ENCODE measurements around the gene DNAH11. TPM values are rescaled to one million over a fixed set of nuclear protein-coding genes. Genes with fewer than 3 reads are reported as not detected.
A peak's percentile ranks its signal among the peaks of the same experiment; 100 is the strongest.
"Not testable (repeated sequence)": the region's sequence is repeated elsewhere in the genome, so short reads cannot be mapped to it uniquely, and the experiment has no call there.

Gene DNAH11
- total RNA-seq, 1 donor from 2014 or later = under 0.01 TPM

DNA sequence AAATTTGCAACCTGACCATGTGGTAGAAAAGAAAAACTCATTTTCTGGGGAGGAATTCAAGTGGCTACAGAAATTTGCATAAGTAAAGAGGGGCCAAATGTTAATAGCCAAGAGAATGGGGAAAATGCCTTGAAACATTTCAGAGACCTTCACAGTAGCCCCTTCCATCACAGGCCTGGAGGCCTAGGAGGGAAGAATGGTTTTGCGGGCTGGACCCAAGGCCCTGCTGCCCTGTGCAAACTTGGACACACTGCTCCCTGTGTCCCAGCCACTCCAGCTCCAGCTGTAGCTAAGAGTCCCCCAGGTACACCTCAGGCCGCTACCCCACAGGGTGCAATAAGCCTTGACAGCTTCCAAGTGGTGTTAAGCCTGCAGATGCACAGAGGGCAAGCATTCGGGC is 16.4 kb upstream of the DNAH11 start:
- H3K27me3 ChIP-seq (ENCODE audit: control insufficient read depth in 3 of 3, insufficient read depth in 3 of 3, low read length in 3 of 3) = no peaks in the 10 kb centered on the region
- H3K9ac ChIP-seq (ENCODE audit: low read depth in 1 of 3, low read length in 3 of 3) = no peak overlapping the region
- H3K4me1 ChIP-seq (ENCODE audit: control insufficient read depth in 3 of 3, insufficient read depth in 3 of 3, low read length in 3 of 3) = no peaks in the 10 kb centered on the region
- no peaks in the 10 kb centered on the region for H3K9me3 ChIP-seq (ENCODE audit: control insufficient read depth in 3 of 3, low read length in 3 of 3)
- no peaks in the 10 kb centered on the region for H3K36me3 ChIP-seq (ENCODE audit: control insufficient read depth in 3 of 3, insufficient read depth in 3 of 3, low read length in 3 of 3)
- no peak overlapping the region for H3K27ac ChIP-seq (ENCODE audit: low read depth, low read length)
- H3K4me3 ChIP-seq (ENCODE audit: low read length in 3 of 3) = no peak overlapping the region

DNA sequence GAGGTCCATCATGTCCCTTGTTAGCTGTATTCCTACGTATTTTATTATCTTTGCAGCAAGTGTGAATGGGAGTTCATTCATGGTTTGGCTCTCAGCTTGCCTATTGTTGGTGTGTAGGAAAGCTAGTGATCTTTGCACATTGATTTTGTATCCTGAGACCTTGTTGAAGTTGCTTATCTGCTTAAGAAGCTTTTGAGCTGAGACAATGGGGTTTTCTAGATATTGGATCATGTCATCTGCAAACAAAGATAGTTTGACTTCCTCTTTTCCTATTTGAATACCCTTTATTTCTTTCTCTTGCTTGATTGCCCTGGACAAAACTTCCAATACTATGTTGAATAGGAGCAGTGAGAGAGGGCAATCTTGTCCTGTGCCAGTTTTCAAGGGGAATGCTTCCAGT is 10.4 kb upstream of the DNAH11 start:
- H3K9me3 ChIP-seq (ENCODE audit: control insufficient read depth in 3 of 3, low read length in 3 of 3); H3K36me3 ChIP-seq (ENCODE audit: control insufficient read depth in 3 of 3, insufficient read depth in 3 of 3, low read length in 3 of 3); H3K27ac ChIP-seq (ENCODE audit: low read depth, low read length); H3K27me3 ChIP-seq (ENCODE audit: control insufficient read depth in 3 of 3, insufficient read depth in 3 of 3, low read length in 3 of 3); H3K4me1 ChIP-seq (ENCODE audit: control insufficient read depth in 3 of 3, insufficient read depth in 3 of 3, low read length in 3 of 3); H3K9ac ChIP-seq (ENCODE audit: low read depth in 1 of 3, low read length in 3 of 3); H3K4me3 ChIP-seq (ENCODE audit: low read length in 3 of 3): not testable (repeated sequence)

DNA sequence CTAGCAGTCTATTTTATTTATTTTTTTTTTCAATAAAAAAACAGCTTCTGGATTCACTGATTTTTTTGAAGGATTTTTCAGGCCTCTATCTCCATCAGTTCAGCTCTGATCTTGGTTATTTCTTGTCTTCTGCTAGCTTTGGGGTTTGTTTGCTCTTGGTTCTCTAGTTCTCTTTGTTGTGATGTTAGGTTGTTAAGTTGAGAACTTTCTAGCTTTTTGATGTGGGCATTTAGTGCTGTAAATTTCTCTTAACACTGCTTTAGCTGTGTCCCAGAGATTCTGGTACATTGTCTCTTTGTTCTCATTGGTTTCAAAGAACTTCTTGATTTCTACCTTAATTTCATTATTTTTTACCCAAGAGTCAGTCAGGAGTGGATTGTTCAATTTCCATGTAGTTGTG is 9.2 kb upstream of the DNAH11 start:
- not testable (repeated sequence) for H3K4me3 ChIP-seq (ENCODE audit: low read length in 3 of 3); H3K9me3 ChIP-seq (ENCODE audit: control insufficient read depth in 3 of 3, low read length in 3 of 3); H3K36me3 ChIP-seq (ENCODE audit: control insufficient read depth in 3 of 3, insufficient read depth in 3 of 3, low read length in 3 of 3); H3K27me3 ChIP-seq (ENCODE audit: control insufficient read depth in 3 of 3, insufficient read depth in 3 of 3, low read length in 3 of 3); H3K4me1 ChIP-seq (ENCODE audit: control insufficient read depth in 3 of 3, insufficient read depth in 3 of 3, low read length in 3 of 3); H3K27ac ChIP-seq (ENCODE audit: low read depth, low read length); H3K9ac ChIP-seq (ENCODE audit: low read depth in 1 of 3, low read length in 3 of 3)

DNA sequence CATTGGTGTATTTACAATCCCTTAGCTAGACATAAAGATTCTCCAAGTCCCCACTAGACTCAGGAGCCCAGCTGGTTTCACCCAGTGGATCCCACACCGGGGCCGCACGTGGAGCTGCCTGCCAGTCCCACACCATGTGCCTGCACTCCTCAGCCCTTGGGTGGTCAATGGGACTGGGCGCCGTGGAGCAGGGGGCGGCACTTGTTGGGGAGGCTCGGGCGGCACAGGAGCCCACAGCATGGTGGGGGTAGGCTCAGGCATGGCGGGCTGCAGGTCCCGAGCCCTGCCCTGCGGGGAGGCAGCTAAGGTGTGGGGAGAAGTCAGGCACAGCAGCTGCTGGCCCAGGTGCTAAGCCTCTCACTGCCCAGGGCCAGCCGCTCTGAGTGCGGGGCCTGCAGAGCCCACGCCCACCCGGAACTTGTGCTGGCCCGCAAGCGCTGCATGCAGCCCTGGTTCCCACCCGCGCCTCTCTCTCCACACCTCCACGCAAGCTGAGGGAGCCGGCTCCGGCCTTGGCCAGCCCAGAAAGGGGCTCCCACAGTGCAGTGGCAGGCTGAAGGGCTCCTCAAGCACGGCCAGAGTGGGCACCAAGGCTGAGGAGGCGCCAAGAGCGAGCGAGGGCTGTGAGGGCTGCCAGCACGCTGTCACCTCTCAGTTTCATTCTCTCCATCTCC is 6.3 kb upstream of the DNAH11 start:
- not testable (repeated sequence) for H3K27ac ChIP-seq (ENCODE audit: low read depth, low read length); H3K4me1 ChIP-seq (ENCODE audit: control insufficient read depth in 3 of 3, insufficient read depth in 3 of 3, low read length in 3 of 3); H3K4me3 ChIP-seq (ENCODE audit: low read length in 3 of 3); H3K36me3 ChIP-seq (ENCODE audit: control insufficient read depth in 3 of 3, insufficient read depth in 3 of 3, low read length in 3 of 3); H3K9ac ChIP-seq (ENCODE audit: low read depth in 1 of 3, low read length in 3 of 3); H3K9me3 ChIP-seq (ENCODE audit: control insufficient read depth in 3 of 3, low read length in 3 of 3); H3K27me3 ChIP-seq (ENCODE audit: control insufficient read depth in 3 of 3, insufficient read depth in 3 of 3, low read length in 3 of 3)

DNA sequence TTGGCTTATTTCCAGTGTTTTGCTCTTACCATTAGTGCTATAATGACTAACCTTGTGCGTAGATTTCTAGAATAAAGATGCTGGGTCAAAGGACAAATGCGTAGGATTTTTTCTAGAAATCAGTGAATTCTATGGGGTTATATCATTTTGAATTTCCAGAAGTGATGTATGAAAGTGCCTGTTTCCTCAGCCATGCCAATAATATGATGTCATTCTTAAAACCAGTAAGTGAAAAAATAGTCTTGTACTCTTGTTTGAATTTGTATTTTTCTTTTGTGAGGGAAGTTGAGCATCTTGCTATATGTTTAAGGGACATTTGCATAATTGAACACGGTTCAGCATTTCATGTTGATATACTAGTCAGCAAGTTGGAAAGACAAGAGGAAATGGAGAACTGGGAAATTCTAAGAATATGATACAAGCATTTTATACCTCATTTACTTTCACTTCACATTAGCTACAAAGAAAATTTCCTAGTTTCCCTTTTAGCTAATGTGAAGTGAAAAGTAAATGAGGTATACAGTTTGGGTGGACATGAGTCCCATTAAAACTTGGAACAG is 3.8 kb upstream of the DNAH11 start:
- H3K27me3 ChIP-seq (ENCODE audit: control insufficient read depth in 3 of 3, insufficient read depth in 3 of 3, low read length in 3 of 3) = peaks cover 19 to 23% (median 20%) of the 10 kb centered on the region in 3 donors

DNA sequence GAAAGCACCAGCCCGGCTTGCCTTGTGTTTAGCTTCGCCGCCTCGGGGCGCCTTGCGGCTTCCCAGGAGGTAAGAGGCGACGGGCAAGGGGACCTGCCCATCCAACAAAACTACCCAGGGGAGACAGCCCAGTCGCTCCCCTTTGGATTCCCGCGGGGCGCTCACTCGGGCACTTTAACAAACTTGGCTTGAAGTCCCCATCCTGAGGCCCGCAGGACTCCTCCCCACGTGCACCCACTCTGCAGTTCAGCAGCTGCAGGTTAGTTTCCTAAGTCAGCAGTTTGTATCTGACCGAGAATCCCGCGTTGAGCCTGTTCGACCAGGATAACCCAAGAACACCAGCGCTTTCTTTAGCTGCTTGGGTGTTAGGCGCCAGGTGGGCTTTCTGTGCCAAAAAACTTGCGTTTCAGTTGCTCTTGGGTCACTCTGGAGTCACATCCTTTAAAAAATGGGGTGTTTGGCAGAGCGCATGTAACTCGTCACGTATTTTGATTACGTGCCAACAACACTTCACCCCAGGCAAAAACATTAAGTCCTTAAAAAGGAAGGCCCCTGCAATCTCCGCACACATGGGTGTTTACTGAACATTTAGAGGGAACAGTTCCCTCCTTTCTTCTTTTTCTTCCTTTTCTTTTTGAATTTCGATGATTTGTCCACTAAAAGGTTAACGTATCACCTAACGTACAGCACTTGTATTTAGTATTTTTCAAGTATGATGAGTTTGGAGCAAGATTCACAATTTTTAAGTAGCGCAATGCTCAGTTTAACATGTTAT is 876 bp downstream of the DNAH11 start:
- Histone ChIP-seq H3K9me3 (ENCODE audit: control insufficient read depth in 3 of 3, low read length in 3 of 3) (no peaks in the 10 kb centered on the region), H3K4me1 (ENCODE audit: control insufficient read depth in 3 of 3, insufficient read depth in 3 of 3, low read length in 3 of 3) (peaks cover 12 to 15% (median 14%) of the 10 kb centered on the region in 3 donors), H3K4me3 (ENCODE audit: low read length in 3 of 3) (peak overlapping the region; percentile 56 to 67 (median 59)), H3K27me3 (ENCODE audit: control insufficient read depth in 3 of 3, insufficient read depth in 3 of 3, low read length in 3 of 3) (peaks cover 24 to 26% (median 26%) of the 10 kb centered on the region in 3 donors), H3K27ac (ENCODE audit: low read depth, low read length) (no peak overlapping the region), H3K36me3 (ENCODE audit: control insufficient read depth in 3 of 3, insufficient read depth in 3 of 3, low read length in 3 of 3) (no peaks in the 10 kb centered on the region), H3K9ac (ENCODE audit: low read depth in 1 of 3, low read length in 3 of 3) (peak overlapping the region in 1 of 3 donors; percentile 34)

More for the DNA sequence above, 3.8 kb upstream of the DNAH11 start:
- Histone ChIP-seq H3K4me3 (ENCODE audit: low read length in 3 of 3) (no peak overlapping the region), H3K27ac (ENCODE audit: low read depth, low read length) (no peak overlapping the region), H3K9me3 (ENCODE audit: control insufficient read depth in 3 of 3, low read length in 3 of 3) (no peaks in the 10 kb centered on the region), H3K36me3 (ENCODE audit: control insufficient read depth in 3 of 3, insufficient read depth in 3 of 3, low read length in 3 of 3) (no peaks in the 10 kb centered on the region), H3K9ac (ENCODE audit: low read depth in 1 of 3, low read length in 3 of 3) (no peak overlapping the region), H3K4me1 (ENCODE audit: control insufficient read depth in 3 of 3, insufficient read depth in 3 of 3, low read length in 3 of 3) (peaks cover 12 to 15% (median 14%) of the 10 kb centered on the region in 3 donors)

DNA sequence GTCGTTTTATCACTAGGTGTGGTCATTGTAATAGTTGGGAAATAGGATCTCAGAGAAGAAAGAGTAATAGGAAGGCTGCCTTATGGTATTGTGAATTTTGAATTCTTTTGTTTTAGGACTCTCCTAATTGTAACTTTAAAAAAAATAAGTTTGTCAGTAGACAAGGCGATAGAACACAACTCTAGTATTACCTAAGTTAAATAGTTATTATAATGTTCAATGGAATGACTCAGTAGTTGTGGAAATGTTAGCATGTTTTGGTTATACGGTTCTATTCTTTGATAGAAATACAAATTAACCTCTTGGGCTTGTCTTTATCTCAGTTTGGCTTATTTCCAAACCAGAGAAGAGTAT is 1.4 kb downstream of the DNAH11 start:
- H3K36me3 ChIP-seq (ENCODE audit: control insufficient read depth in 3 of 3, insufficient read depth in 3 of 3, low read length in 3 of 3) = no peaks in the 10 kb centered on the region
- no peaks in the 10 kb centered on the region for H3K9me3 ChIP-seq (ENCODE audit: control insufficient read depth in 3 of 3, low read length in 3 of 3)
- H3K4me3 ChIP-seq (ENCODE audit: low read length in 3 of 3) = no peak overlapping the region
- H3K4me1 ChIP-seq (ENCODE audit: control insufficient read depth in 3 of 3, insufficient read depth in 3 of 3, low read length in 3 of 3) = peaks cover 12 to 15% (median 14%) of the 10 kb centered on the region in 3 donors
- H3K27ac ChIP-seq (ENCODE audit: low read depth, low read length) = no peak overlapping the region
- H3K9ac ChIP-seq (ENCODE audit: low read depth in 1 of 3, low read length in 3 of 3) = no peak overlapping the region
- peaks cover 24 to 26% (median 26%) of the 10 kb centered on the region in 3 donors for H3K27me3 ChIP-seq (ENCODE audit: control insufficient read depth in 3 of 3, insufficient read depth in 3 of 3, low read length in 3 of 3)

DNA sequence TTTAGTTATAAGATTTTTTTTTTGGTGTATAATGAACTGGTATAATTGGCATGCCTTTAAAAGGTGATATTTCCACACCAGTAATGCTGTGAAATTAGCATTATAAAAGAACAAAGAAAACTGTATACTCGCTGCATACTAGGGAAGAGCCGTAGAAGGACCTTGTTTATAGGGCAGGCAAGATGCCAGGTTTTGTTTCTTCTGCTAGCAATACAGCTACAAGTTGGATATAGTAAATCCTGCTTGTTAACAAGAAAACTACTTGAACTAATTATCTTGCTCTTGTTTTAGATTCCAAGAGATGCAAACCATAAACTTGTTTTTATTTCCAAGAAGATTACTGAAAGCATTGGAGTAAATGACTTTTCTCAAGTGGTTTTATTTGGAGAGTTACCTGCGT is 1.9 kb downstream of the DNAH11 start:
- H3K27ac ChIP-seq (ENCODE audit: low read depth, low read length) = no peak overlapping the region
- no peak overlapping the region for H3K4me3 ChIP-seq (ENCODE audit: low read length in 3 of 3)
- no peak overlapping the region for H3K9ac ChIP-seq (ENCODE audit: low read depth in 1 of 3, low read length in 3 of 3)
- H3K4me1 ChIP-seq (ENCODE audit: control insufficient read depth in 3 of 3, insufficient read depth in 3 of 3, low read length in 3 of 3) = peaks cover 12 to 15% (median 14%) of the 10 kb centered on the region in 3 donors
- no peaks in the 10 kb centered on the region for H3K9me3 ChIP-seq (ENCODE audit: control insufficient read depth in 3 of 3, low read length in 3 of 3)
- no peaks in the 10 kb centered on the region for H3K36me3 ChIP-seq (ENCODE audit: control insufficient read depth in 3 of 3, insufficient read depth in 3 of 3, low read length in 3 of 3)
- peaks cover 24 to 26% (median 26%) of the 10 kb centered on the region in 3 donors for H3K27me3 ChIP-seq (ENCODE audit: control insufficient read depth in 3 of 3, insufficient read depth in 3 of 3, low read length in 3 of 3)

DNA sequence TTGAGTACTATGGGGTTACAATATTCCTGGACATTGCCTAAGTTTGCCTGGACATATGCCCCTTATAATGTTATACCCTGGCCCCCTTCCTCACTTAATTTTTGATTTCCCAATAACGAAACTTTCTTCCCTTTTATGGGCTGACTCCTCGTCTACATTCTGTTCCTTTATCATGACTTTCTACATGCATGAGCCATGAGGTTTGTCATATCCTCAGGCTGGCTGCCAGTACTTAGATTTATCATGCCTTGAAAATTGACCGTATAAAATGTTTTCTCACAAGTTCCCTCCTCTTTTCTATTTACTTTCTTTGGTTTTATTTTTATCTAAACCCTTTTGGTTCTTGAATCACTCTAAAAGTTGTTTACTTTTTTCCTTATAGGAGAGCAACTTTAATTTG is 4.7 kb downstream of the DNAH11 start:
- Histone ChIP-seq H3K4me1 (ENCODE audit: control insufficient read depth in 3 of 3, insufficient read depth in 3 of 3, low read length in 3 of 3) (peaks cover 12 to 15% (median 14%) of the 10 kb centered on the region in 3 donors), H3K4me3 (ENCODE audit: low read length in 3 of 3) (no peak overlapping the region), H3K27ac (ENCODE audit: low read depth, low read length) (no peak overlapping the region), H3K9me3 (ENCODE audit: control insufficient read depth in 3 of 3, low read length in 3 of 3) (no peaks in the 10 kb centered on the region), H3K27me3 (ENCODE audit: control insufficient read depth in 3 of 3, insufficient read depth in 3 of 3, low read length in 3 of 3) (peaks cover 20 to 21% (median 20%) of the 10 kb centered on the region in 3 donors), H3K36me3 (ENCODE audit: control insufficient read depth in 3 of 3, insufficient read depth in 3 of 3, low read length in 3 of 3) (no peaks in the 10 kb centered on the region), H3K9ac (ENCODE audit: low read depth in 1 of 3, low read length in 3 of 3) (no peak overlapping the region)

DNA sequence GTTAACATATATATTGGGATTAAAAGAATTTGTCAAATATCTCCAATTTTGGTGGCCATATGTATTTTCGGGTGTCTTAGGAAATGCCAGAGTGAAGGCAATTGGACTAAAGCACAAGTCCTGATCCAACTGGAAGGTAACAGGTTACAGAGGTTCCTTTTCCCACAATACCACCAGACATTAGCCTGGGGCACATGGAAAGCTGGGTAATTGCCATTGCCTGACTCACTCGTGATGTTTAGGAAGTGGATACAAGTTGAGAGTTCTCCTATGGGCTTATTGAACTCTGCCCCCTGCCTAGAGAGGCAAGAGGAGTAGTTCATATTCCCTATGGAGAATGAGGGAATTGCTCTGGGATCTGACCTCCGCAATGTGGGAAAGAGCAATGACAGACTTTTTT is 5.7 kb downstream of the DNAH11 start:
- H3K9me3 ChIP-seq (ENCODE audit: control insufficient read depth in 3 of 3, low read length in 3 of 3) = no peaks in the 10 kb centered on the region
- no peaks in the 10 kb centered on the region for H3K36me3 ChIP-seq (ENCODE audit: control insufficient read depth in 3 of 3, insufficient read depth in 3 of 3, low read length in 3 of 3)
- H3K4me1 ChIP-seq (ENCODE audit: control insufficient read depth in 3 of 3, insufficient read depth in 3 of 3, low read length in 3 of 3) = peaks cover 4 to 5% (median 4%) of the 10 kb centered on the region in 3 donors
- H3K9ac ChIP-seq (ENCODE audit: low read depth in 1 of 3, low read length in 3 of 3) = no peak overlapping the region
- no peak overlapping the region for H3K27ac ChIP-seq (ENCODE audit: low read depth, low read length)
- peaks cover 10 to 12% (median 11%) of the 10 kb centered on the region in 3 donors for H3K27me3 ChIP-seq (ENCODE audit: control insufficient read depth in 3 of 3, insufficient read depth in 3 of 3, low read length in 3 of 3)
- no peak overlapping the region for H3K4me3 ChIP-seq (ENCODE audit: low read length in 3 of 3)

Data from skeletal muscle tissue (tissue), 4 donors.